HG02973 (cell line): ENCODE data around the gene DEPDC1B.
"Not testable (repeated sequence)": the region's sequence is repeated elsewhere in the genome, so short reads cannot be mapped to it uniquely, and the experiment has no call there.

ENCODE experiments used
- ATAC-seq: cut with Tn5 transposase; IDR thresholded peaks from one replicate; pipeline ENCODE4 v1.9.1; 2021; ENCODE audit warnings: moderate library complexity; ENCODE audit not compliant: unreplicated experiment

Gene DEPDC1B

DNA sequence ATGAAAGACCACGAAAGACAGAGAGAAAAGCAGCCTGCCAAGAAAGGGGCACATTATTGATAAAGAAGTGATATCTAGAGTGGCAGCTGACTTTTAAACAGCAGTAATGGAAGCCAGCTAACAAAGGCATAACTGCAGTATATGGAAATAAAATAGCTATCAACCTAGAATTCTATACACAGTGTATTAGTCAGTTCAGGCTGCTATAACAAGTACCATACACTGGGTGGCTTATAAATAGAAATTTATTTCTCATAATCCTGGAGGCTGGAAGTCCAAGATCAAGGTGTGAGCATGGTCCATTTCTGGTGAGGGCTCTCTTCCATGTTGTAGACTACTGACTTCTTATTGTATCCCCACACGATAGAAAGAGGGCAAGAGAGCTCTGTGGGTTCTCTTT lies 109.8 kb downstream of the DEPDC1B start:
- no peak for ATAC-seq

DNA sequence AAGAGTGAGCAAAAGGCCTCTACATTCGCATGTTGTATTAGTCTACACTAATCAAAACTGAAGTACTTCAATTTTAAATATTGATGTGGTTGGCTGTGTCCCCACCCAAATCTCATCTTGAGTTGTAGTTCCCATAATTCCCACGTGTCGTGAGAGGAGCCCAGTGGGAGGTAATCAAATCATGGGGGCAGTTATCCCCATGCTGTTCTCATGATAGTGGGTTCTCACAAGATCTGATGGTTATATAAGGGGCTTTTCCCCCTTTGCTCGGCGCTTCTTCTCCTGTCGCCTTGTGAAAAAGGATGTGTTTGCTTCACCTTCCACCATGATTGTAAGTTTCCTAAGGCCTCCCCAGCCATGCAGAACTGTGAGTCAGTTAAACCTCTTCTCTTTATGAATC lies 112.7 kb downstream of the DEPDC1B start:
- ATAC-seq, result not testable (repeated sequence)

DNA sequence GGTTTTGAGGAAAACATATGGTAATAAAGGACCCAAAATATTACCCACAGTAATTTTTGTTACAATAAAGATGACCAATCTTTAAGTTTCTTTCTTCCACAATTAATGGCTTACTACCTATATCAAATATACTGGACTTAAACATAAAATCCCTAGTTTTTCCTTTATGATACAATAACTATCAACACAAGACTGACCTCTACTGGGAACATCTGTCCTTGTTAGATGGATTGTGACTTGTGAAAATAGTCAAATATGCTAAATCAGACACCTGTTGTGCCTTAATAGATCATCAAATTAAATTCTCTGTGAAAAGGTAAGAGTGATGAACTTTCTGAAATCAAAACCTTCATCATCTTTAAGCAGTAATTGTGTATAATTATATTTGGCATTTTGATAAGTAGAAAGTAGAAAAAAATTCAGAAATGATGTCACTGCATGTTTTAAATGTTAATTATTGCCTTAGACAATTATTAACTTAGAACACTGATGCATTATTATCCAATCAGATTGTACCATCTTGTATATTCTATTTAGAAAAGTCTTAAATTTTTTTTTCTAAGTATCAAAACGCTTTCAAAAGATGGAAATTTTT lies 113.6 kb downstream of the DEPDC1B start:
- ATAC-seq, result no peak

DNA sequence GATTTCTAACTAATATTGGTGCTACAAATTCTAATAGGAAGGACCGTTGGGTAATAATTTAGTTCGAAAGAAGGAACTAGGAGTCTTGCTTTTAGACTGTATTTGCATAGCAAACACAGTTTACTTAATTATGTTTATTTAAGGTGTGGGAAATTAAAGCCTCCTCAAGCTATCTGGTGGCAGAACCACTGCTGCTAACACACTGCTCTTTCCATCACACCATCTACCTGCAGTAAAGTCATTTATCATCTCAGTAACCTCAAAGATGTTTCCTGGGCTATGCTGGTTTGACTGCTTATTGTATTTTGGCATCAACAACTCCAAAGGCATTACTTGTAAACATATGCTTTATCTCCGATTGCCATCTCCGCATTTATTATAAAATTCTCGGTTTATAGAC lies 114.3 kb downstream of the DEPDC1B start:
- no peak for ATAC-seq

DNA sequence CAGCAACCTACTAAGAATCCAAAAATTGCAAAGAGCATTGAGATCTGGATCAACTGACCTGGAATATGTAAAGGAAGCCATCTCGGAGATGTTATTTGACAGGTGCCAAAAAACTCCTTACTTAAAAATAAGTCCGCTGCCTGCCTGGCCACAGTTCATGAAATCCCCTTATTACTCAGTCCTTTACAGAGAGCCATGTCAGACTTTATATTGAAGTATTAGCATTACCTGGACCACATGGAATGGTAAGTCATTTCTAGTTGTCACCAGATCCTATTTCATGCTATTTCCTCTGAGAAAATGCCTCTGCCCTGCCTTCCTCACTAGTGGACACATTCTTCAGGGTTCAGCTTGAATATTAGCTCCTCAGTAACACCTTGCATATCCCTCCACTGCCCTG lies 115.7 kb downstream of the DEPDC1B start:
- no peak for ATAC-seq

DNA sequence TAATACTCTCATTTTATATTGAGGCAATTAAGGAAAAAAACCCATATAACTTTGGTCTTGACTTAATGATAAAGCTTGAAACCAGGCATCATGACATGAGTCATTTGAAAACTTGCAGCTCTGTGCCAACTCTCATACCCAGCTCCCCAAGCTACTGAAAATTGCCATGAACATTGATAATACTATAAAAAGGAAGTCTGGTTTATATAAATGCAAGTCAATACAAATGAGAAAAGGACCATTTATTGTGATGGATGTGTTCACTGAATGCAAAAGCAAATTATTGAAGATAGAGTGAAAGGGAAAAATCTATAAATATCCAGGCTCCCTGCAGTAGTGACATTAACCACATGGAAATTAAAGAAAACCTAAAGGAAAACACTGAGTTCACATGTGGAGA lies 116.3 kb downstream of the DEPDC1B start:
- ATAC-seq, result no peak

DNA sequence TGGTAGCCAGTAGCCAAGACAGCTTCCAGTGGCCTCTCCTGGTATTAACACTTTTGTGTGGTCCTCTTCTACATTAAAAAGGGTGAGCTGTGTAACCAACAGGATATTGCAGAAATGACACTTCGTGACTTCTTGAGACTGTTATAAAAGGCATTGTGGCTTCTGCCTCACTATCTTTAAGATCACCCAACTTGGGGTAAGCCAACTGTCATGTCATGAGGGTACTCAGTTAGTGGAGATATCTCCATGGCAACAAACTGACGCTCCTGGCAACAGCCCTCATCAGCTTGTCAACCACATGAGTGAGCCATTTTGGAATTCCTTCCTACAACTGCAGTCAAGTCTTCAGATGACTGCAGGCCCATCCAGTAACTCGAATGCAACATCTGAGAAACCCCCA lies 121.7 kb downstream of the DEPDC1B start:
- ATAC-seq, result no peak

DNA sequence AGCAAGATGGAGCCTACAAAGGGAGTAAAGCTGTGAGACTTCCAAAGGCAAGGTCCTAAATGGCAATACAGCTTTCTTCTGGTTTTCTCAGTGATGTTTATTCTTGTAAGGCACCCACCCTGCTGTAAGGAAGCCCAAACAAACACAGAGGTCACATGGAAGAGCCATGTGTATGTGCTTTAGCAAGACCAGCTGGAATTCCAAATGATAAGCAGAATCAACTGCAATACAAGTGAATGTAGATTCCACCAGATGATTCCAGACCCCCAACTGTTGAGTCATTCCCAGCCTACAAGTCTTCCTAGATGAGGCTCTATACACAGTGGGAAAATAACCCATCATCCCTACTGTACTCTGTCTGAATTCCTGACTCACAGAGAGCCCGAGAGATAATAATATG lies 122.8 kb downstream of the DEPDC1B start:
- ATAC-seq, result no peak

DNA sequence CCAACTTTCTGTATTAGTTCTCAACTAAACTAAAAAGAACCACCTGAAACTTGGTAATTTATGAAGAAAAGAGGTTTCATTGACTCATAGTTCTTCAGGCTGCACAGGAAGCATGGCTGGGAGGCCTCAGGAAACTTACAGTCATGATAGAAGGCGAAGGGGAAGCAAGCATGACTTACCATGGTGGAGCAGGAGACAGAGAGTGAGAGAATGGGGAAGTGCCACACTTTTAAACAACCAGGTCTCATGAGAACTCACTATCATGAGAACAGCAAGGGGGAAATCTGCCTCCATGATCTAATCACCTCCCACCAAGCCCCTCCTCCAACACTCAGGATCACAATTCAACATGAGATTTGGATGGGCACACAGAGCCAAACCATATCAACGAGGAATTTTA lies 123.5 kb downstream of the DEPDC1B start:
- no peak for ATAC-seq

DNA sequence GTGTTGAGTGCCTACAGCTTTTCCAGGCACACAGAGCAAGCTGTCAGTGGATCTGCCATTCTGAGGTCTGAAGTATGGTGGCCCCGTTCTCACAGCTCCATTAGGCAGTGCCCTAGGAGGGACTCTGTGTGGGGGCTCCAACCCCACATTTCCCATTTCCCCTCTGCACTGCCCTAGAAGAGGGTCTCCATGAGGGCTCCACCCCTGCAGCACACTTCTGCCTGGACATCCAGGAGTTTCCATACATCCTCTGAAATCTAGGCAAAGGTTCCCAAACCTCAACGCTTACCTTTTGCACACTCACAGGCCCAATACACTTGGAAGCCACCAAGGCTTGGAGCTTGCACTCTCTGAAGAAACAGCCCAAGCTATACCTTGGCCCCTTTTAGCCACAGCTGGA lies 131.3 kb downstream of the DEPDC1B start:
- no peak for ATAC-seq

DNA sequence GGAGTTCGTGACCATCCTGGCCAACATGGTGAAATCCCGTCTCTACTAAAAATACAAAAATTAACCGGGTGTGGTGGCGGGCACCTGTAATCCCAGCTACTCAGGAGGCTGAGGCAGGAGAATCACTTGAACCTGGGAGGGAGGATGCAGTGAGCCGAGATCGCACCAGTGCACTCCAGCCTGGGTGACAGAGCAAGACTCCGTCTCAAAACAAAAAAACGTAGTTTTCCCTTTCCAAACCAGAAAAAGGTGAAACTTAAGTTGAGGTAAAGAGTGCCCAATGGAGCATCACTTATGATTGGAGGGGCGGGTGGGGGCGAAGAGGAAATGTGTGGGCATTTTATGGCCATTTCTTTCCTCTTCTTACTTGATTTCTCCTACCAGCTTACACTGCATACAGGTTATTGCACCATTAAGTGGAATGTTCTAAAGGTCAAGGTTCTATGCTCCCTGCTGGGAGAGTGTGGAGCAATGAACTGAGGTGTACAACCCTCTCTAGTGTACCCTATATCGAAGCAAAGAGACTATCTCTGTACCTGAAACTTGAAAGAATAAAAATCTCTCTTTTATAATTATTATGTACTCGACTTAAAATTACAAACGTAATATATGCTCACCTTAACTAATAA lies 136.2 kb downstream of the DEPDC1B start:
- ATAC-seq, result no peak

DNA sequence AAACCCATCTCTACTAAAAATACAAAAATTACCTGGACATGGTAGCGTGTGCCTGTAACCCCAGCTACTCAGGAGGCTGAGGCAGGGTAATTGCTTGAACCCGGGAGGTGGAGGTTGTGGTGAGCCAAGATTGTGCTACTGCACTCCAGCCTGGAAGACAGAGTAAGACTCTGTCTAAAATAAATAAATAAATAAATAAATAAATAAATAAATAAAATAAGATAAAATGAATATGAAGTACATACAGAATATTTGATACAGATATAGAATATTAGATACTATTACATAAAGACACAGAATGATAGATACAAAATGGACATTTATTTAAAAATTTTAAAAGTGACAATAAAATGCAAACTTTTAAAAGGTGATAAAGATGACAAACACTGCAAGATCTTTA lies 146.7 kb downstream of the DEPDC1B start:
- not testable (repeated sequence) for ATAC-seq

DNA sequence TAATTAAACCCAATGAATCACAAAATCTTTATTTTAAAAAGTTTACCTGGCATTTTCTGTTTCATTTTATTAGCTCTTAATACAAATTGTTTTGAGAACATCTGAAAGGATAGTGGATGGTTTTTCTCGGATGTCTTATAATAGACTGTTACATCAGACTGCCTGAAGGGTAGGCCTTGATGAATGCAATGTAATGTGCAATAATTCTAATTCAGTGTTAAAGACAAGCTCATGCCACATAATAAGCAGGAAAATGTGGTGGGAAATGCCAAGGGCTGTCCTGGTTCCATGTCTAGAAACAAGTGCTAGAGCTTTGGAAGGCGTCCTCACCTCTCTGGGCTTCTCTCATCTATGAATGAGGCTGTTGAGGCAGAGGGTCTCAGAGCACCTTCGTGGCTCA lies 148.1 kb downstream of the DEPDC1B start:
- ATAC-seq, result no peak

DNA sequence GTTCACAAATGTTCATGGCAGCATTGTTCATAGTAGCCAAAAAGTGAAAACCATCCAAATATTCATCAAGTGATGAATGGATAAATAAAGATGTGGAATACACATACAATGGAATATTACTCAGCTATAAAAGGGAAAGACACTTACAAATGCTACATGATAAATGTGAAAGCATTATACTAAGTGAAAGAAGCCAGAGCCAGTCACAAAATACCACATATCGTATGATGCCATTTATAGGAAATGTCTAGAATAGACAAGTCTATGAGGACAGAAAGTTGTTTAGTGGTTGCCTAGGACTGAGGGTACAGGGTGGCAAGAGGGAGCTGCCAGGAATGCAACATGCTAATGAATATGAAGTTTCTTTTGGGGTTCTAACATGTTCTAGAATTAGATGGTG lies 148.7 kb downstream of the DEPDC1B start:
- ATAC-seq, result no peak

DNA sequence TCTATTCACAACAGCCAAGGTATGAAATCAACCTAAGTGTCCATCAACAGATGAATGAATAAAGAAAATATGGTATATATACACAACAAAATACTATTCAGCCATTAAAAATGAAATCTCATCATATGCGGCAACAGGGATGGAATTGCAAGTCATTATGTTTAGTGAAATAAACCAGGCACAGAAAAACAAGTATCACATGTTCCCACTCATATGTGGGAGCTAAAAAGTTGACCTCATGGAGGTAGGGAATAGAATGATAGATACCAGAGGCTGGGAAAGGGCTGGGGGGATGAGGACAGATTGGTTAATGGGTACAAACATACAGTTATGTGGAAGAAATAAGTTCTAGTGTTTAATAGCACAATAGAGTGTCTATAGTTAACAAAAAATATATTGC lies 149.7 kb downstream of the DEPDC1B start:
- ATAC-seq, result no peak

DNA sequence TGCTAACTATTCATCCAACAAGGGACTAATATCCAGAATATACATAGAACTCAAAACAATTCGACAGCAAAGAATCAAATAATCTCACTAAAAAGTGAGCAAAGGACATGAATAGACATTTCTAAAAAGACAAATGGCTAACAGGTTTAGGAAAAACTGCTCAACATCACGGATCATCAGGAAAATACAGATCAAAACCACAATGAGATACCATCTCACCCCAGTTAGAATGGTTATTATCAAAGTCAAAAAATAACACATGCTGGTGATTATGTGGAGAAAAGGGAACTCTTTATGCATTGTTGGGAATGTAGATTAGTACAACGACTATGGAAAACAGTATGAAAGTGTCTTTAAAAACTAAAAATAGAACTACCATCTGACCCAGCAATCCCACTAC lies 150.1 kb downstream of the DEPDC1B start:
- no peak for ATAC-seq
